ENCODE data around the gene HMG20B.

DNA sequence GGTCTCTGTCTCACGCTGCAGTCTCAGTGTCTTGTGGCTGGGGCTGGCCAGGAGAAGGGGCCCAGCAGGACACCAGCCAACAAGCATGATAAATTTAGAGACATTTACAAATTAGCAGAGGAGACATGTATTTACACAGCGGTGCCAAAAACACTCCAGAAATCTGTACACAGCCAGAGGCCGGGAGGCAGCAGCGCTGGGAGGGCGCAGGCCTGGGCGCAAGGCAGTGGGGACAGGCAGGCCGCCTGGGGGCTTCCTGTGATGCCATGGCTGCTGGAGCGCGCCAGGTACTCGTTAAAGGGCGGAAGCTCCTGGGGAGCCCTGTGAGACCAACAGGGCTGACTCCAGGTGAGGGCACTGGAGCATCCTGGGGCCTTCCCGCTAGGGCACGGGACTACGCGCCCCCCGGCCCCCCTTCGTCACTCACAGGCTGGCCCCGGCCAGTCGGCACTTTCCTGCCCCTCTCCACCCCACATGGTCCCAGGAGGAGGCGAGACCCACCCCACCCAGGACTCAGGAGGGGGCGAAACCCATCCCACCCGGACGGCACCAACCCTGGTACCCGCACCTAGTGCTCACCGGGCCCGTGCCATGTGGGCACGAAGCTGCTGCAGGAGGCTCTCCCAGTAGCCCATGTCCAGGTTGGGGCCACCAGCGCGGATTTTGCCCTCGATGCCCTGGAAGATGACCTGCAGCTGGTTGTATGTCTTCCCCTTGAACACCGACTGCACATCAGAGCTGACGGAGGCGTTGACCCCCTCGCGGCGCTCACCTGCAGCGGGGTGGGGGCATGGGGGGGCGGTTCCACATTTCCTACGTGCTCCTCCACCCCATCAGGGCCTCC is 41.3 kb downstream of the HMG20B start:
- TF ChIP-seq, protein P1, sequence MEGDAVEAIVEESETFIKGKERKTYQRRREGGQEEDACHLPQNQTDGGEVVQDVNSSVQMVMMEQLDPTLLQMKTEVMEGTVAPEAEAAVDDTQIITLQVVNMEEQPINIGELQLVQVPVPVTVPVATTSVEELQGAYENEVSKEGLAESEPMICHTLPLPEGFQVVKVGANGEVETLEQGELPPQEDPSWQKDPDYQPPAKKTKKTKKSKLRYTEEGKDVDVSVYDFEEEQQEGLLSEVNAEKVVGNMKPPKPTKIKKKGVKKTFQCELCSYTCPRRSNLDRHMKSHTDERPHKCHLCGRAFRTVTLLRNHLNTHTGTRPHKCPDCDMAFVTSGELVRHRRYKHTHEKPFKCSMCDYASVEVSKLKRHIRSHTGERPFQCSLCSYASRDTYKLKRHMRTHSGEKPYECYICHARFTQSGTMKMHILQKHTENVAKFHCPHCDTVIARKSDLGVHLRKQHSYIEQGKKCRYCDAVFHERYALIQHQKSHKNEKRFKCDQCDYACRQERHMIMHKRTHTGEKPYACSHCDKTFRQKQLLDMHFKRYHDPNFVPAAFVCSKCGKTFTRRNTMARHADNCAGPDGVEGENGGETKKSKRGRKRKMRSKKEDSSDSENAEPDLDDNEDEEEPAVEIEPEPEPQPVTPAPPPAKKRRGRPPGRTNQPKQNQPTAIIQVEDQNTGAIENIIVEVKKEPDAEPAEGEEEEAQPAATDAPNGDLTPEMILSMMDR (IDR thresholded peaks at IDR 0.05; ENCODE audit: poor library complexity, severe bottlenecking), result no peak
- no peak for TF ChIP-seq TAF1 (IDR thresholded peaks at IDR 0.05; ENCODE audit: low read depth)
- no peak for TF ChIP-seq RAD21 (conservative IDR thresholded peaks at IDR 0.05)
- TF ChIP-seq EP300 (conservative IDR thresholded peaks at IDR 0.05; ENCODE audit: poor library complexity, severe bottlenecking), result no peak
- TF ChIP-seq, protein P2, sequence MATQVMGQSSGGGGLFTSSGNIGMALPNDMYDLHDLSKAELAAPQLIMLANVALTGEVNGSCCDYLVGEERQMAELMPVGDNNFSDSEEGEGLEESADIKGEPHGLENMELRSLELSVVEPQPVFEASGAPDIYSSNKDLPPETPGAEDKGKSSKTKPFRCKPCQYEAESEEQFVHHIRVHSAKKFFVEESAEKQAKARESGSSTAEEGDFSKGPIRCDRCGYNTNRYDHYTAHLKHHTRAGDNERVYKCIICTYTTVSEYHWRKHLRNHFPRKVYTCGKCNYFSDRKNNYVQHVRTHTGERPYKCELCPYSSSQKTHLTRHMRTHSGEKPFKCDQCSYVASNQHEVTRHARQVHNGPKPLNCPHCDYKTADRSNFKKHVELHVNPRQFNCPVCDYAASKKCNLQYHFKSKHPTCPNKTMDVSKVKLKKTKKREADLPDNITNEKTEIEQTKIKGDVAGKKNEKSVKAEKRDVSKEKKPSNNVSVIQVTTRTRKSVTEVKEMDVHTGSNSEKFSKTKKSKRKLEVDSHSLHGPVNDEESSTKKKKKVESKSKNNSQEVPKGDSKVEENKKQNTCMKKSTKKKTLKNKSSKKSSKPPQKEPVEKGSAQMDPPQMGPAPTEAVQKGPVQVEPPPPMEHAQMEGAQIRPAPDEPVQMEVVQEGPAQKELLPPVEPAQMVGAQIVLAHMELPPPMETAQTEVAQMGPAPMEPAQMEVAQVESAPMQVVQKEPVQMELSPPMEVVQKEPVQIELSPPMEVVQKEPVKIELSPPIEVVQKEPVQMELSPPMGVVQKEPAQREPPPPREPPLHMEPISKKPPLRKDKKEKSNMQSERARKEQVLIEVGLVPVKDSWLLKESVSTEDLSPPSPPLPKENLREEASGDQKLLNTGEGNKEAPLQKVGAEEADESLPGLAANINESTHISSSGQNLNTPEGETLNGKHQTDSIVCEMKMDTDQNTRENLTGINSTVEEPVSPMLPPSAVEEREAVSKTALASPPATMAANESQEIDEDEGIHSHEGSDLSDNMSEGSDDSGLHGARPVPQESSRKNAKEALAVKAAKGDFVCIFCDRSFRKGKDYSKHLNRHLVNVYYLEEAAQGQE (IDR thresholded peaks at IDR 0.05; ENCODE audit: borderline replicate concordance), result no peak
- no peak for TF ChIP-seq POLR2AphosphoS5 (IDR thresholded peaks at IDR 0.05)
